Skin of body (tissue), 2 donors: ENCODE data around the gene SLC51B. TPM values are rescaled to one million over a fixed set of nuclear protein-coding genes. Genes with fewer than 3 reads are reported as not detected.
"Not testable (repeated sequence)": the region's sequence is repeated elsewhere in the genome, so short reads cannot be mapped to it uniquely, and the experiment has no call there.

Experiments used
- DNase-seq: peaks from one replicate; lab custom pipeline; 2025; lab: John Stamatoyannopoulos, UW
- total RNA-seq: library from RNA; depleted of rRNA; stranded (reverse); fragments of >200 nt; gene quantifications from one replicate; pipeline ENCODE4 v1.2.3, GENCODE V29; 2014

The SLC51B gene
- total RNA-seq: not detected

DNA sequence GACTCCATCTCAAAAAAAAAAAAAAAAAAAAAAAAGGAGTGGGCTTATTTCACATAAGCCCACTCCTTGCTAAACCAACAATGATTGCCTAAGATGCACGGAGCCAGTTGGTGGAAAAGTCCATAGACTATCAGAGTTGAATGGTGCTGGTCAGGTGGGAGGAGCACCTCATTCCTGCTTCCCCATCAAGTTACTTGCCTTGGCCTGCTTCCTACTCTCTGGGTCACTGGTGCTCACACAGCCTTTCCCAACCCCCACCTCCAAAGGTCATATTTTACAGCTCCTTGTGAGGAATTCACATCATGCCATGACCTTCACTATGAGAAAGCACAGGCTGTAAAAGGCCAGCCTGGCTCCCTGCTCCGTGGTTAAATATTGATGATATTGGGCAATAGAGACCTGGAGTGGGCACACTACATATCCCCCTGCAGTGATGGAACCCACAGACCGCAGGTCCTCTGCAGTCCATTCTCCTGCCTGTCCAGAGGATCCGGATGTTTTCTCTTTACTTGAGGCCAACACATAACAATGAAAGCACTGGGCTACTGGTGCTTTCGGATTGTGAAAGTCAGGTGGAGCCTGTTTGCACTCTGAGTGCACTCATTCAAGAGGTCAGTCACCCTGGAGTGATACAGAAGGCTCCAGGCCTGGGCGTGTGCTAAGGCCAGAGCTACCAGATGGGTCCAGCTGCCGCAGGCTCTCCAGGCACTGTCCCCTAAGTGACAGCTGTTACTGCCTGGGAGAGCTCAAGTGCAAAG, at the start of gene SLC51B:
TSS of gene SLC51B (plus strand) at position 664 of the 758 bp plus-strand sequence. CDS start 4,618 bp downstream, outside the sequence.
- no peak for DNase-seq

- DNase-seq: peak; percentile 32
These were observed 48.1 kb upstream of the SLC51B start for GRCh38 chr15:64997066-64997465.

DNA sequence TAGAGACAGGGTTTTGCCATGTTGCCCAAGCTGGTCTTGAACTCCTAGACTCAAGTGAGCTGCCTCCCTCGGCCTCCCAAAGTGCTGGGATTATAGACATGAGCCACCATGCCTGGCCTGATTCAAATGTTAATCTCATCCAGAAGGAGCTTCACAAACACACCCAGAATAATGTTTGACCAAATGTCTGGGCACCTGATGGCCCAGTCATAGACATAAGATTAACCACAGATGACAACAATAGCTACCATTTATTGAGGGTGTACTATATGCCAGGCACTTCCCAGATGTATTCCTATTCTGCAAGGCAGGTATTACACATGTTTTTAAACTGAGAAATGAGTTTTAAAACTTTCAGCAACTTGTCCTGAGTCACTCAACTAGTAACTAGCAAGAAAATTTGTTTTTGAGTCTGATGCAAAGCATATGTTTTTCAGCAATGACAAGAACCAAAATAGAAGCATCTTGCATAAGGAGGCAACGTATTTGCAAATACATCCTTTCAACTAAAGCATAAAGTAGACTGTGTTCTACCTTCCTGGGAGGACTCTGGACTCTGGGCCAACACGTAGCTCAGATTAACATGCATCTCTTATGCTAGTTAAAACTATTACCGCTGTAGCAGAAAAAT, 47.3 kb upstream of the SLC51B start:
- DNase-seq: no peak

- no peak for DNase-seq
These were observed 40.2 kb upstream of the SLC51B start for GRCh38 chr15:65004993-65005392.

GRCh38 chr15:65006876-65007275, 38.3 kb upstream of the SLC51B start:
- DNase-seq: no peak

DNA sequence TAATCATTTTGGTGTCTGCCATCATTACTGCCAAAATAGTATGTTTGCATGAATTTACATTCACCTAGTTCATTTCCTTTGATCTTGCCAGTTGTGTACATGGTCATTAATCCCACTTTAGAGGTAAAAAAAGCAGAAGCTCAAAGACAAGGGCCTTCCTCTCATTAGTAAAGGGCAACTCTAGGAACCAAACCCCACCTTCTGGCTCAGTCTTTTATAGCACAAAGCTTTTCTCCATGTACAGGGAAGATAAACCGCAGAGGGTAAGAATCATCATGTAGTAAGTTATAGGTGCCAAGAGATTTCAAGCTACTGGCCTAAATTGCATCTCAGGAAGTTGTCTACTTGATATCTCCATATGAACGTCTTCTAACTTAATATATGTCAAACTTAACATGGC, 36.2 kb upstream of the SLC51B start:
- DNase-seq: no peak

DNA sequence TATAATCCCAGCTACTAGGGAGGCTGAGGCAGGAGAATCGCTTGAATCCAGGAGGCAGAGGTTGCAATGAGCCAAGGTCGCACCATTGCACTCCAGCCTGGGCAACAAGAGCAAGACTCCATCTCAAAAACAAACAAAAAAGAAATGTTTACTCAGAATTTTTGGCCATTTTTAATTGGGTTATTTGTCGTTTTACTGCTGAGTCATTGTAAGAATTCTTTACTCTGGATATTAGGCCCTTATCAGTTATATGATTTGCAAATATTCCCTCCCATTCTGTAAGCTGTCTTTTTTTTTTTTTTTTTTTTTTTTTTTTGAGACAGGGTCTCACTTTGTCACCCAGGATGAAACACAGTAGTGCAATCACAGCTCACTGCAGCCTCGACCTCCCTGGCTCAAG, 34.0 kb upstream of the SLC51B start:
- DNase-seq: not testable (repeated sequence)

- DNase-seq: no peak
These were observed 24.8 kb upstream of the SLC51B start for GRCh38 chr15:65020419-65020818.

GRCh38 chr15:65021488-65021887, 23.7 kb upstream of the SLC51B start:
- DNase-seq: no peak

- DNase-seq: no peak
These were observed 18.4 kb upstream of the SLC51B start for GRCh38 chr15:65026756-65027155.

DNA sequence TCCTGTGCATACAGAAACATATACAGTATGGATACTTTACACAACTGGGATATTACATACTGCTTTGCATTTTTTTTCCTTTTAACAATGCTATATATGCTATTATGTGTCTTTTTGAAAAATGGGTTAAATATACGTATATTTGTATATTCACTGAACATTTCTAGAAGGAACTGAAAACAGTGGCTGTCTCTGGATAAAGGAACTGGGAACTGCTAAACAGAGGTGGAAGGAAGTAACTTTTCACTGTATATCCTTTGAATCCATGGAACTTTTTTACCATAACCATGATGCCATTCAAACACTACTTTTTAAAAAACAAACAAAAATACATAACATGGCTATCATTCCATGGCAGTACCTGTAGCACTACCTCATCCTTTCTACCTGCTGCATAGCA, 17.6 kb upstream of the SLC51B start:
- no peak for DNase-seq

- DNase-seq: no peak
These were observed 16.8 kb upstream of the SLC51B start for GRCh38 chr15:65028338-65028737.

- DNase-seq: peak; percentile 46
These were observed 16.1 kb upstream of the SLC51B start, which contains the start of gene MTFMT for GRCh38 chr15:65028921-65029735. Gene MTFMT (minus strand): TSS chr15:65029639. CDS start chr15:65029613, 26 bp downstream.

DNA sequence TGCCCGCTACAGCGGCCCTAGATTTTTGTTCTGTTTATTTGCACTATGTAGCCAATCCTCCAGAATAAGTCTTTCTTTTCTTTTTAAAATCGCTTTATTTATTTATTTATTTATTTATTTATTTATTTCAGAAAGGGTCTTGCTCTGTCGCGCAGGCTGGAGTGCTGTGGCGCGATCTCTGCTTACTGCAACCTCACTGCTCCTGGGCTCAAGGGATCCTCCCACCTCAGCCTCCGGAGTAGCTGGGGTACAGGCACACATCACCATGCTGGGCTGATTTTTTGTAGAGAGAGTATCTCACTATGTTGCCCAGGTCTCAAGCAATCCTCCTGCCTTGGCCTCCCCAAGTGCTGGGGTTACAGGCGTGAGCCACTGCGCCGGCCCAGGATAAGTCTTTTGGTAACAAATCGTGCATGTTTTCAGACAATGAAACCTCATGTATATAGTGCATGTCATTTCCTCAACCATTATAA, 15.4 kb upstream of the SLC51B start:
- DNase-seq: no peak

DNA sequence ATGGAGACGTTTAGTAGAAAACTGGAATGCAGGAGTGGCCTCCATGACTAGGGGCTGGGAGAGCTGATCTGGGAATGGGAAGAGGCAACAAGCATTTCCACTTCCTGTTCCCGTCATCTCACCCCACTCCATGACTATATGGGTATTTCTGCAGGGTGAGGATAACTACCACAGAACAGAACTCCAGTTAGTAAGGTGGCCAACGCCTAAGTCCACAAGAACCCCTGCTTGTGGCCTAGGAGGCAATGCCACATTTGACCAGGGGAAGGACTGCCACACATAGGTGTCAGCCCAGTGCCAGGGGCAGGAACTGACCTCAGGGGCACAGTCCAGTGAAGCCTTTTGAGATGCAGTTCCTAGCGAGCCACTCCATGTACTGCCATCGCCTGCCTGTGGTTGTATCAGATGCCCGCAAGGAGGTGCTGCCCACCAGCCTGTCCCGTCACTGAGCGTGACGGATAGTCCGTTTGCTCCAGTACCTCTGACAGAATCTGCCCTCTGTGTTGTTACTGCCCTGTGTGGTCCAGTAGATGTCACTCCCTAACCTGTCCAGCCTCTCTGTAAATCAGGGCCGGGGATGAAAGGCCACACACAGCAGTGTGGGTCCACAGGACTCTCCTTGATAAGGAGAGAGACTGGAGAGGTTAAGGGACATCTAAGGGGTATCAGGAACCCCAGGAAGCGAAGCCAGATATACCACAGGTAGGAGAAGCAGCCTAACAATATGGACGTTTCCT, 12.2 kb upstream of the SLC51B start:
- peak; percentile 23 for DNase-seq

DNA sequence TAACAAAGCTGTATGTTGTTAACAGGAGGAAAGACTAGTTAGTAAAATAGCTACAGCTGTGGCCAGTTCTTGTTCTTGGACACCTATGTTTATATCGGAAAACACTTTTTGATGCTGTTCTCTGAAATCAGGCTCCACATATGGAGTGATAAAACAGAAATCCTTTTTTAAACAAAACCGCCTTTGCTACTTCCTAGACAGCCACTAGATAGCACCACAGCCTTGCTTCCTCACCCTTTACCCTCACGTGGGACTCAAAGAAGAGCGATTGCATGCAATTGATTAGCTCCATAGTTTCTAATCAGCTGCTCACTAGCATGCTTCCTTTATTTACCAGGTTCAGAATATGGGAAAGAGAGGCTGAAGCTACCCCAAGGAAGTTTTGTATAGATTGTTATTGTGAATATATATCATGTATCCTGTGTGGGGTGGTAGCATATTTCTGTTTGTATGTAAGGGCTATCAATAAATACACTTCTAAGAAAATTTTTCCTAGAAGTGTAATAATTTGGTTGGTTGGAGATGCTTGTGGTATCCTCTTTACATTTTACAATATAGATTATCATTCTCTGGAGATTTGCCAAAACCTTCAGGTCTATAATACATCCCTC, 11.4 kb upstream of the SLC51B start:
- peak; percentile 9 for DNase-seq

DNA sequence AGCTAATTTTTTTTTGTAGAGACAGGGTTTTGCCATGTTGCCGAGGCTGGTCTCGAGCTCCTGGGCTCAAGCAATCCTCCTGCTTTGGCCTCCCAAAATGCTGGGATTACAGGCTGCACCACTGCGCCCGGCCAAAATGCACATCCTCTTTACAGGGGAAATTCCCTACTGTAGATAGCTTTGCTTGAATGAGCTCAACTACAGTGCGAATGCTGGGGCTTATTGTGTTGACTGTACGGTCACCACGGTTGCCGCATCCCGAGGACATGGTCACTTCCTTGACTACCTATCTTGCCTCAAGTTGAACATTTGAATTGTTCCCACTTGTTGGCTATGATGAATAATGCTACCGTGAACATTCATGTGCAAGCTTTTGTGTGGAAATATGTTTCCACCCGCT, 10.5 kb upstream of the SLC51B start:
- no peak for DNase-seq

DNA sequence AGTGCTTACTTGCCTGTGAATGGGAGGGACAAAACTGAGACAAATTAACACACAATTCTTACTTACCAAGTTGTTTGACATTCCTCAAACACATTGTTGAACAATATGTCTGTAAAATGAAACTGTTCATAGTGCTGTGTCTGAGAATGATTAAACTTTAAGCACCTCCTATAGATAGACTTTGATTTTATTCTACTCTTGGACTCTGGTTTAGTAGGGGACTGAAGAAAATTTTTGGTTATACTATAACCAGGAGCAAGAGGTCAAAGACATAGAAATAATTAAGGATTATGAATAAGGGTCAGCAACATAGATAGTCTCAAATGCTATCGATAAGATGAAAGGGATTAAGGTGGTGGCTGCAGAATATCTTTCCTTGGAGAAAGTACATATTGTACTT, 7.9 kb upstream of the SLC51B start:
- DNase-seq: no peak

DNA sequence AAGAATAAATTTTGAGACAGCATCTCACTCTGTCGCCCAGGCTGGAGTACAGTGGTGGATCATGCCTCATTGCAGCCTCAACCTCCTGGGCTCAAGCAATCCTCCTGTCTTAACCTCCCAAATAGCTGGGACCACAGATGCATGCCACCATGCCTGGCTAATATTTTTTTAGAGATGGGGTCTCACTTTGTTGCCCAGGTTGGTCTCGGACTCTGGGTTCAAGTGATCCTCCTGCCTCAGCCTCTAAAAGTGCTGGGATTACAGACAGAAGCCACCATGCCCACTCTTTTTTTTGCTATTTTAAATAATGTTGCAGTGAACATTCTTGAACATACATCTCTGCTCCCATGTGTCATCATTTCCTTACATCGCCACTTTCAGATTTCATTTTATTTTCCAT, 6.8 kb upstream of the SLC51B start:
- no peak for DNase-seq

DNA sequence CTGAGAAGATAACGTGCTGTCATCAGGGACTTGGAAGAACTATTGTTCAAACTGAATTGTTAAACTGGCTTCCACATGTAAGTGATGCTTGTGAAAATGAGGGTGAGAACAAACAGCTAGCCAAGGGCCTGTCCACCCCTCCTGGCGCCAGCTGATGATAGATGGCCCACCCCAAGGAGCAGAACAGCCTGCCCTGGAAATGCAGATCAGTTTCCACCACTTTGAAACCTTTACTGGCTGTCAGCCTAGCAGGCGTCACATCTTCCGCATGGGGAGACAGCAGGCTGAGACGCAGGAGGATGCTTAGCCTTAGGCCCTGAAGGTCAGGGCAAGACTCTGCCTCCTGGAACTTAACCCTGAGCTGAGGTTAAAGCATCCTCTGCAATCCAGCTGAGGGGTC, 6.4 kb upstream of the SLC51B start:
- DNase-seq: no peak

DNA sequence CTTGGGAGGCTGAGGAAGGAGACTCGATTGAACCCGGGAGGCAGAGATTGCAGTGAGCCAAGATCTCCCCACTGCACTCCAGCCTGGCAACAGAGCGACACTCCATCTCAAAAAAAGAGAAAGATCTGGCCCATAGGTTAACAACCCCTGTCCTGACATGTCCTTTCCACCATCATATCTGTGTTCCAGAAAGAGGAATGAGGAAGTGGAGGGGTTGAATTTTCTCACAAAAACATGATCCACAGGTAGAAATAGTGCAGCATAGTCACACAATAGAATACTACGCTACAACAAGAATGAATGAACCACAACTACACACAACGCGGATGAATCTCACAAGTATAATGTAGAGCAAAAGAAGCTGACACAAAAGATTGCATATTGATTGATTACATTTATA, 4.7 kb upstream of the SLC51B start:
- DNase-seq: no peak
